Measurements from ENCODE around the gene ZPBP2. TPM values are rescaled to one million over a fixed set of nuclear protein-coding genes. Genes with fewer than 3 reads are reported as not detected.
A peak's percentile ranks its signal among the peaks of the same experiment; 100 is the strongest.

Gene ZPBP2
- total RNA-seq, 1 experiment from 2014 or later = not detected

- H3F3A ChIP-seq (ENCODE audit: low read length, unreplicated experiment) = no peaks in the 10 kb centered on the region
- peaks cover 47% of the 10 kb centered on the region for H3K27me3 ChIP-seq (ENCODE audit: low read length)
- H3K79me2 ChIP-seq (ENCODE audit: low read length) = no peaks in the 10 kb centered on the region
- intact Hi-C loops (cut with micrococcal nuclease) = no loop called here
- no peak overlapping the region for H2AFZ ChIP-seq (ENCODE audit: low read length)
- no peaks in the 10 kb centered on the region for H3K36me3 ChIP-seq (ENCODE audit: low read depth, low read length)
- no peaks in the 10 kb centered on the region for H4K20me1 ChIP-seq (ENCODE audit: low read length)
- no peak overlapping the region for H3K4me2 ChIP-seq (ENCODE audit: low read length)
- ChIA-PET POLR2A (ENCODE audit: unreplicated experiment) (no interaction called here), CTCF (no interaction called here)
- no peak overlapping the region for H3K27ac ChIP-seq (ENCODE audit: low read length)
- H3K9me3 ChIP-seq (ENCODE audit: low read length) = no peaks in the 10 kb centered on the region
- BruUV-seq (replicated peaks) = no TSS peak
- no peak overlapping the region for H3K4me3 ChIP-seq (ENCODE audit: low read length)
- TF ChIP-seq CTCF (conservative IDR thresholded peaks at IDR 0.05; ENCODE audit: low read depth, low read length) (no peak), EZH2 (IDR thresholded peaks at IDR 0.05; ENCODE audit: low read length, unreplicated experiment) (no peak)
- DNase-seq (no peak), ATAC-seq (no peak)
- no peaks in the 10 kb centered on the region for H3K9me2 ChIP-seq (replicated peaks; ENCODE audit: low read length)
- no peaks in the 10 kb centered on the region for H3K4me1 ChIP-seq (ENCODE audit: insufficient read depth, low read length)
- H3K9ac ChIP-seq (ENCODE audit: low read length) = no peak overlapping the region
Observed at GRCh38 chr17:39861235-39861634, 6.8 kb upstream of the ZPBP2 start.

- ChIA-PET CTCF (interaction anchor here (0.6 kb wide), 1 partner anchor 175 kb away, joined by 3 read pairs; the partner anchor contains the start of gene PGAP3), POLR2A (ENCODE audit: unreplicated experiment) (no interaction called here)
- Histone ChIP-seq H3K9me2 (replicated peaks; ENCODE audit: low read length) (no peaks in the 10 kb centered on the region), H3K4me3 (ENCODE audit: low read length) (no peak overlapping the region), H4K20me1 (ENCODE audit: low read length) (no peaks in the 10 kb centered on the region), H3F3A (ENCODE audit: low read length, unreplicated experiment) (no peaks in the 10 kb centered on the region), H3K36me3 (ENCODE audit: low read depth, low read length) (no peaks in the 10 kb centered on the region), H3K4me1 (ENCODE audit: insufficient read depth, low read length) (no peaks in the 10 kb centered on the region), H3K27me3 (ENCODE audit: low read length) (peaks cover 53% of the 10 kb centered on the region), H3K9me3 (ENCODE audit: low read length) (no peaks in the 10 kb centered on the region), H3K4me2 (ENCODE audit: low read length) (peak overlapping the region; percentile 44; the same call in 1 of the 2 replicates), H3K27ac (ENCODE audit: low read length) (no peak overlapping the region), H3K9ac (ENCODE audit: low read length) (no peak overlapping the region), H3K79me2 (ENCODE audit: low read length) (no peaks in the 10 kb centered on the region), H2AFZ (ENCODE audit: low read length) (no peak overlapping the region)
- TF ChIP-seq CTCF (conservative IDR thresholded peaks at IDR 0.05; ENCODE audit: low read depth, low read length) (no peak), EZH2 (IDR thresholded peaks at IDR 0.05; ENCODE audit: low read length, unreplicated experiment) (no peak), EZH2phosphoT487 (IDR thresholded peaks at IDR 0.05; ENCODE audit: borderline replicate concordance, low read length) (no peak)
- no TSS peak for BruUV-seq (replicated peaks)
- DNase-seq (no peak), ATAC-seq (no peak)
- intact Hi-C loops (cut with micrococcal nuclease) = no loop called here
Observed at GRCh38 chr17:39863244-39863917, 4.6 kb upstream of the ZPBP2 start.

GRCh38 chr17:39863918-39864746, 3.9 kb upstream of the ZPBP2 start, which contains the start of gene IKZF3:
IKZF3 (minus strand) TSS chr17:39864312; CDS start chr17:39864126, 186 bp downstream.
- Histone ChIP-seq H3K4me3 (ENCODE audit: low read length) (peak within 1 kb of the TSS; percentile 25), H4K20me1 (ENCODE audit: low read length) (no peaks in the 10 kb centered on the region), H3K9ac (ENCODE audit: low read length) (no peak within 1 kb of the TSS), H3F3A (ENCODE audit: low read length, unreplicated experiment) (no peaks in the 10 kb centered on the region), H3K36me3 (ENCODE audit: low read depth, low read length) (no peaks in the 10 kb centered on the region), H3K79me2 (ENCODE audit: low read length) (no peaks in the 10 kb centered on the region), H3K4me1 (ENCODE audit: insufficient read depth, low read length) (no peaks in the 10 kb centered on the region), H3K27me3 (ENCODE audit: low read length) (peaks cover 53% of the 10 kb centered on the region), H3K27ac (ENCODE audit: low read length) (no peak within 1 kb of the TSS), H3K9me3 (ENCODE audit: low read length) (no peaks in the 10 kb centered on the region), H3K9me2 (replicated peaks; ENCODE audit: low read length) (no peaks in the 10 kb centered on the region), H3K4me2 (ENCODE audit: low read length) (peak within 1 kb of the TSS; percentile 44; the same call in 1 of the 2 replicates), H2AFZ (ENCODE audit: low read length) (no peak within 1 kb of the TSS)
- POLR2A ChIA-PET (ENCODE audit: unreplicated experiment) = no interaction called here
- intact Hi-C loops (cut with micrococcal nuclease) = no loop called here
- DNase-seq (peak; percentile 38), ATAC-seq (peak; percentile 37; the same call in 1 of the 2 replicates)
- no TSS peak for BruUV-seq (replicated peaks)
- CTCF ChIA-PET = no interaction called here
- TF ChIP-seq CTCF (conservative IDR thresholded peaks at IDR 0.05; ENCODE audit: low read depth, low read length) (no peak; the same call in 1 of the 2 replicates), EZH2 (IDR thresholded peaks at IDR 0.05; ENCODE audit: low read length, unreplicated experiment) (peak; percentile 97), EZH2phosphoT487 (IDR thresholded peaks at IDR 0.05; ENCODE audit: borderline replicate concordance, low read length) (peak; percentile 30; the same call in 1 of the 2 replicates)
